CD4-positive, alpha-beta T cell treated with Interleukin-17A for 4 hours (primary cell): Measurements from ENCODE around the gene PITPNM2.
A peak's percentile ranks its signal among the peaks of the same experiment; 100 is the strongest.
"Not testable (repeated sequence)": the region's sequence is repeated elsewhere in the genome, so short reads cannot be mapped to it uniquely, and the experiment has no call there.

Experiments used
- DNase-seq: peaks from one replicate; pipeline ENCODE4 v3.0.0-alpha.2; 2020; ENCODE audit warnings: mixed read lengths

PITPNM2 gene

GRCh38 chr12:123119808-123120207 lies 31.1 kb downstream of the PITPNM2 start:
- DNase-seq: peak; percentile 71

- no peak for DNase-seq
Measured at GRCh38 chr12:123118497-123118896, 32.4 kb downstream of the PITPNM2 start.

GRCh38 chr12:123115409-123116121 lies 35.3 kb downstream of the PITPNM2 start:
- DNase-seq: peak; percentile 63

- peak; percentile 45 for DNase-seq
Measured at GRCh38 chr12:123114304-123115083, 36.4 kb downstream of the PITPNM2 start.

- DNase-seq: no peak
Measured at GRCh38 chr12:123113026-123113425, 37.9 kb downstream of the PITPNM2 start.

GRCh38 chr12:123111498-123112165 lies 39.3 kb downstream of the PITPNM2 start:
- no peak for DNase-seq

GRCh38 chr12:123109319-123109772 lies 41.5 kb downstream of the PITPNM2 start:
- no peak for DNase-seq

- DNase-seq: no peak
Measured at GRCh38 chr12:123108682-123109066, 42.2 kb downstream of the PITPNM2 start.

GRCh38 chr12:123107926-123108681 lies 42.8 kb downstream of the PITPNM2 start:
- DNase-seq: no peak

GRCh38 chr12:123106640-123107359 lies 44.1 kb downstream of the PITPNM2 start:
- peak; percentile 78 for DNase-seq

- DNase-seq: no peak
Measured at GRCh38 chr12:123105211-123105826, 45.6 kb downstream of the PITPNM2 start.

GRCh38 chr12:123104809-123105208 lies 46.1 kb downstream of the PITPNM2 start:
- DNase-seq: no peak

- not testable (repeated sequence) for DNase-seq
Measured at GRCh38 chr12:123104094-123104493, 46.8 kb downstream of the PITPNM2 start.

- no peak for DNase-seq
Measured at GRCh38 chr12:123102781-123103503, 47.9 kb downstream of the PITPNM2 start.

GRCh38 chr12:123102366-123102765 lies 48.5 kb downstream of the PITPNM2 start:
- no peak for DNase-seq

GRCh38 chr12:123101526-123101925 lies 49.4 kb downstream of the PITPNM2 start:
- DNase-seq: no peak
